NCI-H748 treated with DMSO at 0.1 percent for 48 hours (cell line): ENCODE measurements around the gene NUP88.

ENCODE experiments used
- DNase-seq: peaks from one replicate; lab custom pipeline; 2025; lab: John Stamatoyannopoulos, UW

The NUP88 gene

GRCh38 chr17:5355421-5356129, 63.9 kb downstream of the NUP88 start:
- DNase-seq: peak; percentile 7

GRCh38 chr17:5354886-5355415, 64.5 kb downstream of the NUP88 start:
- DNase-seq: no peak

GRCh38 chr17:5354310-5354709, 65.2 kb downstream of the NUP88 start:
- DNase-seq: no peak

GRCh38 chr17:5352681-5353289, 66.7 kb downstream of the NUP88 start:
- DNase-seq: no peak

GRCh38 chr17:5344914-5345313, 74.5 kb downstream of the NUP88 start:
- no peak for DNase-seq
